CD4-positive, alpha-beta T cell treated with Interleukin-15 for 1 hour (primary cell): ENCODE measurements around the gene CALY.
A peak's percentile ranks its signal among the peaks of the same experiment; 100 is the strongest.

Source experiments
- DNase-seq: peaks from one replicate; pipeline ENCODE4 v3.0.0-alpha.2; 2020

The CALY gene

GRCh38 chr10:133365461-133366129, 28.9 kb upstream of the CALY start:
- no peak for DNase-seq

DNA sequence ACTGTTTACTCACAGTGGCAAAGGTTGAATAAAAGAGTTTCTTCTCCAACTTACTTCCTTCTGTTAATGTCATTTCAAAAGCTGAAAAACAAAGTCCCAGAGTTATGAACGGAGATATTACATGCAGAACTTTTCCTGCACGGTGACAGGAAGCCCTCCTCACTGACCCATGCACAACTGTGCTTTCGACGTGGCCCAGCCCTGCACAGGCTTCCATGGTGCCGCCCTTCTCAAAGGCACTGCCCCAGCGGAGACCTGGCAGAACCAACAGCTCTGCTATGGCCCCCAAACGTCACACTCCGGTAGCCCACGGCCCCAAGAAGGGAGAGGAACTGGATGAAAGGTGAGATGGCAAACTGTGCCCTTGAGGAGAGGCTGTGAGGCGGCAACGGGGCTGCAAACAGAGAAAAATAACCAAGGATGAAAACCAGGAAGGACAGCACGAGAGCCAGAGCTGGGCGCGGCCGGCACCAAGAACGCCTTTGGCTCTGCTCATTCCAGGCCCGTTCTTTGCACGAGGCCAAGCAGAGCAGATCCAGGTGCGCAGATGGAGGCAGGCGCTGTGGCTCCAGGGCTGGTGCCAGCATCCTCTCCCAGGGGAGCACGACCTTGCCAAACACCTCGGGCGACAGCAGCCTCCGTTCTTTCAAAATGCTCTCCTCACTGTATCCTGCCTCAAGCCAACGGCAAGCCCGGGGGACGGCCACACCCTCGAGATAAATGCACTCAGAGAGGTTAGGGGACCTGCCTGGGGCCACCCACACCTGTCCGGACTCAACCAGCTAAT, 28.1 kb upstream of the CALY start:
- no peak for DNase-seq

DNA sequence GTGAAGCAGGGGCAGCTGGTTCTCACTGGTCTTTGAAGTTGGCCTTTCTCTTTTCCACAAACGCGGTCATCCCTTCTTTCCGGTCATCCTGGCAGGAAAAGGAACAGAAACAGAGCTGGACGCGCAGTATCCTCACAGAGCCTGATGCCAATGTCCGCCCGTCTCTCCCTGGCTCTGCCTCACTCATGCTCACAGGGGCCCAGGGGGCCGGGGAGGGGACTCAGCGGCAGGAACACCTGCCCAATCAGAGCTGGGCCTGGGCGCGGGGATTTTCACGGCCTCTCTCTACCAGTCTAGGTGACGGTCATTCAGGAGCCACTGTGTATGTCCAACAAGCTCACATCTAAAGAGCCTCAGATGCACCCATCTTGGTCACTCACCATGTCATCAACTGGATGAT, 26.1 kb upstream of the CALY start:
- DNase-seq: no peak

DNA sequence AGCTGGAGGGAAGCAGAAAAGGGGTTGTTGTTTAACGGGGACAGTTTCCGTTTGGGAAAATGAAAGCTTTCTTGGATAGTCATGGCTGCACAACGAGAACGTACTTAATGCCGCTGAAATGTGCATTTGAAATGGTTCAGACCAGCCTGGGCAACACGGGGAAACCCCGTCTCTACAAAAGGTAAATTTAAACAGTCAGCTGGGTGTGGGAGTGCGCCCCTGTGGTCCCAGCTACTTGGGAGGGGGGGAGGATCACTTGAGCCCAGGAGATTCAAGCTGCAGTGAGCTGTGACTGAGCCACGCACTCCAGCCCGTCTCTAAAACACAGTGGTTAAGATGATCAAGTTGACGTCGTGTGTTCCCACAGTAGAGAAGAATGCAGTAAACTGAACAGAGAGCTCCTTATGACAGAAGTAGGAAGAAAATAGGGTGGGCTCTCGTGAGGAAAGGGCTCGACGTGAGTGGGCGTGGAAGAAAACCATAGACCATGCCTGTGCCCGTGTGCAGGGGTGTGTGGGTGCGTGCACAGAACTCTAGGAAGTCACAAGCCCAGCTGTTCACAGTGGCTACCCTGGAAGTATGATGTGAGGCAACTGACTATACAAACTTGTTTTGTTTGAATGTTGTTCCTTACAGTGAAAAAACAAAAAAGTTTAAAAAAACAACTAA, 25.2 kb upstream of the CALY start:
- DNase-seq: no peak

- DNase-seq: no peak
Measured at GRCh38 chr10:133361227-133361626, 24.5 kb upstream of the CALY start.

- DNase-seq: no peak
Measured at GRCh38 chr10:133359972-133360610, 23.4 kb upstream of the CALY start.

GRCh38 chr10:133359554-133359971, 22.9 kb upstream of the CALY start:
- no peak for DNase-seq

- DNase-seq: no peak
Measured at GRCh38 chr10:133358925-133359310, 22.2 kb upstream of the CALY start.

DNA sequence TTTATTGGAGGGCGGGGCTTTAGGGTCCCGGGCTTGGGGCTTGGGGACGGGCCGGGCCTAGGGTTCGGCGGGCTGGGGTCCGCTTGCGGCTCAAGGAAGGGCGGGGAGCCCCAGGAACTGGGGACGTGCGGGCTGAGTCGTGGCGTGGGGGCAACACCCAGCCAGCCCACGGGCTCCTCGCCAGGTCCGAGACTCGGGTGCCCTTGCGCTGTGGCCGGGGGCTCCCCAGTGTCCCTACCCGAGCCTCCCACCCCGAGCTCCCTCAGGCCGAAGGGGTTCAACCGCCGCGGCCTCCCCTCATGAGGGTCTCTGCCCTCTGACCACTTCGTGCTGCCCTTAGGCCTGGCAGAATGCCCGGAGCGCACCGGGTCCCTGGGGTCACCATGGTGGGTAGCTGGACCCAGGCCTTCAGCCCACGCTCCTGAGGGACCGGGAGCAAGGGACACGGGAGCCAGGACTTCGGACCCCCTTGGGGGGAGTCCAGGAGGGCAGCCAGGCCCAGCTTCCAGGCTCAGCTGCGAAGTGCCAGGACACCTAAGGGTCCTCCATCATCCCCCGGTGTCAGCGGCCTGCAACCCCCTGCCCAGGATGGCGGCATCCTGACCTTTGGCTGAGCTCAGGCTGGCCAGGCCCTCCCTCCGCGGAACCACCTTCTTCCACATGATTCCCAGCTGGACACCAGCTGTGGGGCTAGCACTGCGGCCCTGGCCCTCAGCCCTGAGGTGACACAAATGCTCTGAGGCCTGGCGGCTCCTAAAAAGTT, 21.6 kb upstream of the CALY start:
- DNase-seq: no peak

DNA sequence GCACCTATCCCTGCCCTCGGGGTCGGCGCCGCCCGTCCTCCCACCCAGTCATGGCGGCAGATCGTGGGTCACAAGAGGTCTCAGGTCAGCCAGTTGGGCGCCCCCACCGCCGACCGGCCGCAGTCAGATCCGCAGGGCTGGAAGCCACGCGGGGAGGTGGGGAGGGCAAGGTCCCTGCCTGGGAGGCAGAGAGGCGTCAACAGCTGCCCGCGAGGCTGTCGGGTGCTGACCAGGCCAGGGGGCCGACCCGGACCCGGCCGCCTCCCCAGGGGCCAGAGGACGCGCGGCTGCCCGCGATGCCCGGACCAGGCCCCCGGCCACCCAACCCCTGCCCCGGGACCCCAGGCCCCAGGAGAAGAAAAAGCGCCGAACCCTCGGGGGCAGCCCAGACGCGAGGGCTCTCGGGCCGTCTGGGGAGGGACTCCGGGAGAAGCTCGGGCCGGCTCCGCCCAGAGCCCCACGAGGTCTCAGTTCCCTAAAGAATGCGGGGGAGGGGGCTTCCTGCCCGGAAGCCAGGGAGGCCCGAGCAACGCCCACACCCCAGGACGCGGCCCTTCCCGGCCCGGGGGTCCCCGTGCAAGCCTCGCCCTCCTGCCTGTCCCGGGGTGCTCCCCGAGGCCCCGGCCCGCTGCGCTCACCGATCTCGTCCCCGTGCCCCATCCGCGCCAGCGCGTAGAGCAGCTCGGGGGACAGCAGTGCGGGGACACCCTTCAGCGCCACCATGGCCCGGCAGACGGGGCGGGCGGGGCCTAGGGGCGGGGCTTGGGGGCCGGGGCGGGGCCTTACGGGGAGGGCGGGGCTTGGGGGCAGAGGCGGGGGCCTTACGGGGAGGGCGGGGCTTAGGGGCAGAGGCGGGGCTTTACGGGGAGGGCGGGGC, 20.8 kb upstream of the CALY start, which contains the start of gene FUOM:
TSS of gene FUOM (minus strand) at position 735 of the 877 bp plus-strand sequence. CDS start at position 723, 12 bp downstream.
- peak; percentile 81 for DNase-seq

DNA sequence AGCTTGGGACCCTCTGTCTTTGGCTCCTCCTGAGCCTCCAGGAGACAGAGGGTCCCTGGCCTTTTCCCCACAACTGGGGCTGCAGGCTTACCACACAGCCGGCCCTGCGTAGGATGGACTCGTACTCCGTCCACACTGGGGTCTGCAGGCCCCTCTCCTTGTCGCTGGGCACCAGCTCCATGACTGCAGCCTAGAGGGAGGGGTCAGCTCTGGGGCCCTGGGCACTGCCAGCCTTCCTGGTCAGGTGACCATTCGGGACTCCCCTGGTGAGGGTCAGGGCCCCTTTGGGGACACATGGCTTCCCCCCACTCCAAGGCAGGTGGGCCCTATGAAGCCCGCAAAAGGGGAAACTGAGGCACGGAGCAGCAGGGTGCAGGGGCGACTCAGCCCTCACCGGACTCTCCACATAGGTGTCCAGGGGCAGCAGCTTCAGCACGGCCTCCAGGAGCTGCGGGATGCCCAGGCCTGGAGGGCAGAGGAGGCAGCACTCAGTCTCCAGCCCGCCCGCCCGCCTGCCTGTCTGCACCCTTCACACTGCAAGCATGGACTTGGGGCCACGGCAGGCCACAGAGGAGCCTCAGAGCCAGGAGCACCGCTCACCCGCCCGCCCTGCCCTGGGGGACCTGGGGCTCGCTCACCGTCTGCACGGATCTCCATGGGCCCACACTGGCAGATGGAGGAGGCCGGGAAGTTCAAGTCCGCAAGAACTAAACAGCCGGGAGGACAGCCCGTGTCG, 20.0 kb upstream of the CALY start:
- no peak for DNase-seq

DNA sequence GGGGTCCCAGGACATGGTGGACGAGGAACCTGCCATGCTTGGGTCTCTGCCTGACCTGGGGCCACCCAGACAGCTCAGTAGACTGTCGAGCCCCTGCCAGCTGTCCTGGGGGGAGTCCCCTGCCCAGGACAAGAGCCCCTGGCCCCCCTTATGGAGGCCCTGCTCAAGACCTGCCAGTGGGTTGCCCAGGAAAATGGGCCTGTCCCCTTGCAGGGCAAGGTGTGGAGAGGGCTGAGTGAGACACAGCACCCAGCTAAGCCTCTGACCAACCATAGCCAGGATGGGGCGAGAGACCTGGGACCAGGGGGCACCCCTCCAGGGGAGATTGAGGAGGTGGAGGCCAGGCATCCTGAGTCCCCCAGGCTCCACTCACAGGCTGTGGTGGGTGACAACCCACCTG, 19.3 kb upstream of the CALY start:
- DNase-seq: no peak

- no peak for DNase-seq
Measured at GRCh38 chr10:133355266-133355665, 18.6 kb upstream of the CALY start.

- no peak for DNase-seq
Measured at GRCh38 chr10:133354672-133355240, 18.1 kb upstream of the CALY start.

- DNase-seq: no peak
Measured at GRCh38 chr10:133353988-133354605, 17.4 kb upstream of the CALY start.

DNA sequence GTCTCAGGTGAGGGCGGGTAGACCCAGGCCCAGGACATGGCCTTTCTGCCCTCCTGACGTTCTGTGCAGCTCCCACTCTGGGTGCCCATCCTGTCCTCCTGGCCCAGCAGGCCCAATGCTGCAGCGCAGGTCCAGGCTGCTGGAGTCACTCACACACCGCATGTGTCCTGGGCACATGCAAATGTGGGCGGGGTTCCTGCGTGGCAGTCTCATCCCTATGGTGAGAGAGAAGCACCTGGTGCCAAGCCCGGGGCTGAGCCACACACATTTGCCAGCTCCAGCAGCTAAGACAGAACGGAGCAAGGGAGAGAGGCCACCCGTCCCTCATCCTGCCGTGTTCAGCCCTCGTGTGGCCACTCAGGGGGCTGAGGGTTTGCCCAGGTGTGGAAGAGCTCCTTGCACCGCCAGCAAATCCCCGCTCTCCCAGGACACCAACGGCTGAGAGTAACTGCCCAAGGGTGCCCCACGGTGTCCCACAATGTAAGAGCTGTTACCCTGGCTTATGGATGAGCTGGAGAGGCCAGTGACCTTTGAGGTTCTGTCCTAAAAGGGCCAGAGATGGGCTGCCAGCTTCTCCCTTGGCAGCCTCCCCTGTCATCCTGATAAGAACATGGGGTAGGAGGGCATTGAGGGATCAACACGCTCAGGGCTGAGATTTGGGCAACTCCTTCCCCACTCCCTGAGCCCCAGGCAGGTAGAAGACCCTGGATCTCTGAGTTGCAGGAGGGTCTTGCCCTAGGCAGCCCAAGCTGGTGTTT, 16.7 kb upstream of the CALY start:
- no peak for DNase-seq

DNA sequence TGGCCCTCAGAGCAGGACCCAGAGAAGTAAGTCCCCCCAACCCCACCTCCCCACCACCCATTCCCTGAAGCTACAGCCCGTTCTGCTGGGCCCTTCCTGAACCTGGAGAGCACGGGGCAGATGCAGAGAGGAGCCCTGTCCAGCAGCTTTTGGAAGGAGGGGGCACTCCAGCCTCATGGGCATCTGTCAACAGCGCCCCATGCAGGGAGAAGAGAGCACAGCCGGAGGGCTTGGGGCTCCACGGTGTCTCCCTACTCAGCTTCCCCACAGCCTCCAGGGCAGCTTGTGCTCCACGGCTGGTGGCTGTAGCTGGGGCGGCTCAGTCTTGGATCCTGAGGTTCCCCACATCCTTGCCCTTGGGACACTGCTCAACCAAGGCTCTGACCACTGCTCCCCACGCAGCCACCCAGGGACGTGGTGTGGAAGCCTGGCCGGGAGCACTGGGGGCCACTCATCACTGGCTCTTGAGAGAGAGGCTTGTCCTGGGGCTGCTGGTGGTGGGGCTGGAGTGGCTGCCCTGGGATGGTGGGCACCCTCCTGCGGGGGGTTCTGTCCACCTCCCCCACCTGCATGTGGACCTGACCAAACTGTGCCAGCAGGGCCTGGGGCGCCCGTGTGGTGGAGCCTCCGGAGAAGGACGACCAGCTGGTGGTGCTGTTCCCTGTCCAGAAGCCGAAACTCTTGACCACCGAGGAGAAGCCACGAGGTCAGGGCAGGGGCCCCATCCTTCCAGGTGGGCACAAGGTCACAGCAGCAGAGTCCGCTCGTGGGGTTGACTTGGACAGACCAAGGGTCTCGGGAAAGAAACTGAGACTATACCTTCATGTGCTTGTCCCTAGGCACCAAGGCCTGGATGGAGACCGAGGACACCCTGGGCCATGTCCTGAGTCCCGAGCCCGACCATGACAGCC, 15.0 kb upstream of the CALY start:
- DNase-seq: no peak

DNA sequence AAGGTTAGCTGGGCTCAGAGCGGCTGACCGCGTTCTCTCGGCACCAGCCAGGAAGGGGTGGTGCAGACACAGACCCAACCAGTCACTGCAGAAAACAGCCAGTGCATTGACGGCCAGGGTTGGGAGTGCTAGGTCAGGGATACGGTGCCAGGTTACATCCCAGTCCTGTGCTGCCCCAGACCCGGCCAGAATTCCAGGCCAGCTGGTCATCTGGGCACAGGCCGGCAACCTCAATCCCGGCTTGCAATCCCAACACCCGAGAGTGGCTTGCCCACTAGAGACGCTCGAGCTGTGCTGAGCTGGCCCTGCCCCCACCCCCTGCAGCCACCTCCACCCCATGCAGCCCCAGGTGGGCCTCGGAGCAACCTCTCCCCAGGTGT, 14.2 kb upstream of the CALY start:
- no peak for DNase-seq
